Renal pelvis (tissue), 12 donors: ENCODE data around the gene MYOZ1. TPM values are rescaled to one million over a fixed set of nuclear protein-coding genes. Genes with fewer than 3 reads are reported as not detected.
"Not testable (repeated sequence)": the region's sequence is repeated elsewhere in the genome, so short reads cannot be mapped to it uniquely, and the experiment has no call there.

Experiments used
- DNase-seq: peaks from one replicate; pipeline ENCODE4 v3.0.0-alpha.2; 2013
- long read RNA-seq, 16 experiments: transcript quantifications; one replicate each; lab custom pipeline, GENCODE V29; 2026
- polyA plus RNA-seq, 3 donors: library from polyadenylated mRNA; unstranded; fragments of 120-200 nt; gene quantifications; one replicate each; pipeline ENCODE4 v1.2.1, GENCODE V29; 2013; ENCODE audit not compliant: insufficient read length in 3 of 3

The MYOZ1 gene, protein sequence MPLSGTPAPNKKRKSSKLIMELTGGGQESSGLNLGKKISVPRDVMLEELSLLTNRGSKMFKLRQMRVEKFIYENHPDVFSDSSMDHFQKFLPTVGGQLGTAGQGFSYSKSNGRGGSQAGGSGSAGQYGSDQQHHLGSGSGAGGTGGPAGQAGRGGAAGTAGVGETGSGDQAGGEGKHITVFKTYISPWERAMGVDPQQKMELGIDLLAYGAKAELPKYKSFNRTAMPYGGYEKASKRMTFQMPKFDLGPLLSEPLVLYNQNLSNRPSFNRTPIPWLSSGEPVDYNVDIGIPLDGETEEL
- polyA plus RNA-seq: 1 to 10 TPM; 4.6 to 6.0 (median 6.0) TPM
- long read RNA-seq, donor 1, partial matches to known transcripts: 0 of 3 reads
- long read RNA-seq, donor 1, other reads (novel, unspliced or antisense): 0 of 3 reads
- long read RNA-seq, donor 2, partial matches to known transcripts: 0 of 3 reads
- long read RNA-seq, donor 2, other reads (novel, unspliced or antisense): 0 of 3 reads
- long read RNA-seq, donor 3, partial matches to known transcripts: 0 of 1 reads
- long read RNA-seq, donor 3, other reads (novel, unspliced or antisense): 0 of 1 reads
- long read RNA-seq, donor 4: 0 reads
- long read RNA-seq, donor 5, partial matches to known transcripts: 0 of 1 reads
- long read RNA-seq, donor 5, other reads (novel, unspliced or antisense): 0 of 1 reads
- long read RNA-seq, donor 6, partial matches to known transcripts: 0 of 1 reads
- long read RNA-seq, donor 6, other reads (novel, unspliced or antisense): 0 of 1 reads
- long read RNA-seq, donor 7: 0 reads
- long read RNA-seq, donor 8: 0 reads
- long read RNA-seq, donor 9, partial matches to known transcripts: 0 of 1 reads
- long read RNA-seq, donor 9, other reads (novel, unspliced or antisense): 0 of 1 reads
- long read RNA-seq, donor 10, partial matches to known transcripts: 0 of 2 reads
- long read RNA-seq, donor 10, other reads (novel, unspliced or antisense): 0 of 2 reads
- long read RNA-seq, donor 11, partial matches to known transcripts: 0 of 2 reads
- long read RNA-seq, donor 11, other reads (novel, unspliced or antisense): 0 of 2 reads
- long read RNA-seq, donor 12, partial matches to known transcripts: 0 of 1 reads
- long read RNA-seq, donor 12, other reads (novel, unspliced or antisense): 0 of 1 reads
- long read RNA-seq, donor 13, partial matches to known transcripts: 0 of 1 reads
- long read RNA-seq, donor 13, other reads (novel, unspliced or antisense): 0 of 1 reads
- long read RNA-seq, donor 14: 0 reads
- long read RNA-seq, donor 15: 0 reads
- long read RNA-seq, donor 16: 0 reads

DNA sequence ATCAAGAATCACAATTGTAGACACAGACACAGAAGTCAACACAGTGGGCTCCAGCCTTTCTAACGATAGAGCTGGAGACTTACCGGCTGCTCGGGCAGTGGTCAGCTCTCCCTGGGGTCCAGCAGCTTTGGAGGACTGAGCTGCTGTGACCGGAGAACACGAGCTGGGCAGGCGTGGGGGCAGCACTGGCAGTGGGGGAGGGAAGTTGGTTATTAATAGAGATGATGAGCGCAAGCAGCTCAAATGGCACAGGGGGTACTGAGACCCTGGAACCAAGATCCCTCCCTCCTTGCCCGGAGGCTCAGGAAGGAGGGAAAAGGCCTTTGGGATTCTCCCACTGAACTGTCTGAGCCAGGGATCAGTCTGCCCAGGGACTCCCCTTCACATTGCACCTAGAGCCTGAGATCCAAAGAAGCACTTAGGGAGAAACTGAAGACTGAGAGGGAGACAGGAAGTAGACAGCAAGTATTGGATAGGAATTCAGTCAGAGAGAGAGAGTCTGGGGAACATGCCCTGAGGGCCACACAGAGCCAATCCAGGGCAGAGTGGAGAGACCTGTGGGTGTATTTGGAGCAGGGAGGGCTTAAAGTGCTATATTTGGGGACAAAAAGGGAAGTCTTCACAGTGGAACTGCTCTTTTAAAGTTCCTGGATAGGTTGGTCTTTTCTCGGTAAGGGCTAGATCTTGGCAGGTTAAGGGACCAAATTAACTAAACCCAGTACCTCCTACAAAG is at the start of gene MYOZ1:
TSS of gene MYOZ1 (minus strand) at position 147 of the 733 bp plus-strand sequence. CDS start 1,457 bp downstream, outside the sequence.
- DNase-seq: no peak

DNA sequence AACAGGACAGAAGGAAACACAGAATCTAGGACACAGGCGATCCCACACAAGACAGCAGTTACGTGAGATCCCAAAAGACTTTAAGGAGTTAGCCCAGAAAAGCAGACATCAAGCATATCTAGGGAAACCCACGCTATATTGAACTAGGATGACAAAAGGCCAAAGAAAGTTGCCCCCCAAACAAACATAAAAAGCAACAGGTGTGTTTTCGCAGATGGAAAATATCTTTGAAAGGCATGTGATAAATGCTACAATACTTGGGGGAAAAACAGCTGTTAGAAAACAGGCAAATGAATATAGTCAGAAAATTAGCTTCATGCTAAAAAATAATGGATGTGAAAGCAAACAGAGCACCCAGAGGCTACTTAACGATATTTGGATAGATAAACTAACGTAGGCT is 49.5 kb upstream of the MYOZ1 start:
- not testable (repeated sequence) for DNase-seq

DNA sequence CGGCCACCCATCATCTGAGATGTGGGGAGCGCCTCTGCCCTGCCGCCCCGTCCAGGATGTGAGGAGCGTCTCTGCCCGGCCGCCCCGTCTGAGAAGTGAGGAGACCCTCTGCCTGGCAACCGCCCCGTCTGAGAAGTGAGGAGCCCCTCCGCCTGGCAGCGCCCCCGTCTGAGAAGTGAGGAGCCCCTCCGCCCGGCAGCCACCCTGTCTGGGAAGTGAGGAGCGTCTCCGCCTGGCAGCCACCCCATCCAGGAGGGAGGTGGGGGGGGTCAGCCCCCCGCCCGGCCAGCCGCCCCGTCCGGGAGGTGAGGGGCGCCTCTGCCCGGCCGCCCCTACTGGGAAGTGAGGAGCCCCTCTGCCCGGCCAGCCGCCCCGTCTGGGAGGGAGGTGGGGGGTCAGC is 48.3 kb upstream of the MYOZ1 start:
- DNase-seq: not testable (repeated sequence)

DNA sequence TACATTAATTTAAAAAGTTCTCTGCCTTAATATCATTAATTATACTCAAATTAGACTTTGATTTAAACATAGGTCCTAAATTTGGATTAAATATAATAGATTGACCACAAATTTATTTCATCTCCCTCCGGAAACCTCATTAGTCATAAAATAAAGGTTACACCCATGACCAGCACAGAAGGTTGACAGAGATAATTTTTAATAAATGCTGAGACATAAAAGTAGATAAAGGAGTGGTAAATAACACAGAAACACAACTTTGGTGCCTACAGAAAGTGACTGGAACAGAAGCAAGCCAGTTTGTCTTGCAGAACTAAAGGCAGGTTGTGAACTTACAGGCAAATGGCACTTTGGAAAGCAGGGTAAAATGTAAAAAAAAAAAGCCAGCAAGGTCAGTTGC is 46.4 kb upstream of the MYOZ1 start:
- DNase-seq: not testable (repeated sequence)

DNA sequence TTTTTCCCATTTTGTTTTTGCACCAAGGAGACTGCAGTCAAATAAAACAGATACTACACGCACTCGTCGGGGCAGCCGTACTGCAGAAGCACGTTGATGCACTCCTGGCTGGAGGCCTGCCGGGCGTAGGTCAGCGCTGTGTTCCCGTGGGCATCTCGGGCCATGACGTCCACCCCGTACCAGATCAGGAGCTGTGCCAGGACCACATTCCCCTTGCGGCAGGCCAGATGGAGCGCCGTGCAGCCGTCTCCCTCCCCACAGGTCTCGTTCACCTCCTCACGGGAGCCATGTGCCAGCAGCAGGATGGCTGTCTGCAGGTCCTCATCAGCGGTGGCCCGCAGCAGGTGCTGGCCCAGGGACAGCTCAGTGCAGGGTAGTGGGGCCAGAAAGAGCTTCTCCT is 33.3 kb upstream of the MYOZ1 start:
- DNase-seq: not testable (repeated sequence)

DNA sequence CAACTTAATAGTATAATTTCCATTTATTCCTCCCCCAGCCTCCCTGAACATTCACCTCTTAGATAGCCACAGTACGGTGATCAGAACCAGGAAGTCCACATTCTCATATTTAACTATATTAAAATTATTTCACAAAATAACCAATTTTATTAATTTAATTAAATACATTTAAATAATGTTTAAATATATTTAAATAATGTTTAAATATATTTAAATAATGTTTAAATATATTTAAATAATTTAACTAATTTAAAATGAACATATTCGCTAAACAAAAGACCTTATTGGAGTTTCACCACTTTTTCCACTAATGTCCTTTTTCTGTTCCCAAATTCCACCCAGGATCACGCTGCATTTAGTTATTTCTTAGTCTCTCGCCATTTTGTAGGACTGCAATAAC is 27.1 kb upstream of the MYOZ1 start:
- DNase-seq: not testable (repeated sequence)

DNA sequence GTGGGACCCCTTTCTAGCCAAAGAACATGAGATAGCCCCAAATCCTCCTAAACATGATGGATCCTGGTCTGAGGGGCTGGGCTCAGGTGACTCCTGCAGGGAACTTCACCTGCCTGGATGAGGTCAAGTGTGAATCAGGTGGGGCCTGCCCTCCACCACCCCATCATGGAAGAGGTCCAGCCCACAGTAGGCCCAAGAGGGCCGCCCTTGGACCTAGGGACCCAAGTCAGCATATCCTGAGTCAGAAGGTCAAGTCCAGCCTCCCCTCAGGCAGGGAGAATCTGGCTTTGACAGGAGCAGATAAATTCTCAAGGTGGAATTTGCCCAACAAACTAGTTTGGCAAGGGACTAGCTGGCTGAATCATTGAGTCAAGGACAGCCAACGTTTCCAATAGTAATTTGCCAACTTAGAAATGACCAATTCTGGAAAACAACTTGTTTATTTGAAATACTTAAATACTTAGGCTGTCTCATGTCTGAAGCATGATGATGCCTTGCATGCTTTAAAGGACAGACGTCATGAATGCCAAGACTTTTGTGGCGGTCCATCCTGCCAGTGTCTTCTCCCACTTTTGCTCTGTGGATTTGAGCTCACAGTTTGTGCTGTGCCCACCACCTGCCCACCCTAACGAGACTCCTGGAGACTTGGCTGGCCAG is 25.0 kb upstream of the MYOZ1 start:
- not testable (repeated sequence) for DNase-seq

DNA sequence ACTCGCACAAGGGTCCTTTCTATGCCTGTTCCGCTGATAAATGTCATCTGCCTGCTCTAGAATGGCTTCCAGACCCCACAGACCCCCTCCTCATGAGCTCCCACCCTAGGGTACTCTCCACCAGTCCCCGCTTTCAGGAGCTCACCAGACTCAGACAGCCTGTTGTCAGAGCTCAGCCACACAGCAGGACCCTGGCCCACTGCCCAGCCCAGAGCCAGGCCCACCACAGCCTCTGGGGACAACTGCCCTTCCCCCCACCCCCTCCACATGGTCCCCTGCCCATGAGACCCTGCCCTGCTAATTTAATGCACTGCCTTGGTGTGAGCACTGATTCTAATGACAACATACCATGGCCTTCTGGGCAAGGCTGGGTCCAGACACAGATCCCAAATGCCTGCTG is 24.3 kb upstream of the MYOZ1 start:
- DNase-seq: not testable (repeated sequence)

DNA sequence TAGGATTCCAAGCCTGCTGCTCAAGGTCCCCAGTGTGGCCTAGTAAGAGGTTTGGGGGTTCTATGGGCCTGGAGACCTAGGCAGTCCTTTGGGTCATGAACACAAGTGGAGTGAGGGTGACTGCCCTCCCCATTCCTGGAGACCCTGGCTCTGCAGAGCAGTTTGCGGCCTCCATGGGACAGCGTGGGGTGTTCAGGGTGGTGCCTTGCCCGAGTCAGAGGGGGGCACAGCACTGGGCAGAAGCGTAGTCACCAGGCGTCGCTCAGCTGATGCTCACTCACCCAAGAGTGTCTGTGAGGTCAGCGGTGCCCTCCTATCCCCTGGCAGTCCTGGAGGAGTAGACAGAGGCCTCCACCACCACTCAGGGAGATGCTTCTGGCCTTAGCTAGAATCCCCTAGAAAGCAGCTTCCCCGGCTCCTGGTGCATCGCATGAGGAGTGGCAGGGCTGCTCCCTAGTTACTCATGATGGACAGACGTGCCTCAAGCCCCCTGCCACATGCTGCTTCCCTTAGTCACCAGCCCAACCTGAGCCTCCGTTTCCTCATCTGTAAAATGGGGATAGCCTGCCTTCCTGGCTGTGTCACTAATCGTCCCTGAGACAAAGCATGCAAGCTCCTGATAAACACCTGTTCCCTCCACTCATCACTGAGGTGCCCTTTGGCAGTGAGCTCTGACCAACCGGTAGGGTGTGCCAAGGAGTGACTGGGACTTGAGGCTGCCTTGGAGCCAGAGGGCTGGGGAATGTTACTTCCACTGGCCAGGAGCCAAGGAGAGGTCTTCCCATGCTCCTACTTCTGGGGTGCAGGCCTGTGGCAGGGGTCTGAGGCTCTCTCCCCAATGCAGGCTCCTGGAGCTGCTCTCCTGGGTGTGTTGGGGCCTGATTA is 23.1 kb upstream of the MYOZ1 start:
- DNase-seq: not testable (repeated sequence)

DNA sequence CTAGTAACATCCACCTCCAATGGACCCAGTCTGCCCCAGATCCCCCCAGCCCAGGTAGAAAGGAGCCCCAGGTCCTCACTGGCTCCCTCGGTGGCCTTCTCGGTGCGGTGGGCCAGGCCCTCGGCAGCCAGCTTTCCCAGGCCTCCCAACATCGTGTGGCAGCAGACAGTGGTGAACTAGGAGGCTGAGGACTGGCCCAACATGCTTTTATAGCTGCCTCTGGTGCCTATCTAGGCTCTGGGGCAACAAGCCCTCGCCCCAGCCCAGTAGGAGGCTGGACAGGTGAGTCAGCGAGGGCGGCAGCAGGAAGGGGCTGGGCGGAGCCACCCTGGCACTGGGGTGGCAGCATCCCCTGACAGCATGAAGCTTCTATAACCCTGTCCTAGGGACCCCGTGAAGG is 22.3 kb upstream of the MYOZ1 start:
- not testable (repeated sequence) for DNase-seq

DNA sequence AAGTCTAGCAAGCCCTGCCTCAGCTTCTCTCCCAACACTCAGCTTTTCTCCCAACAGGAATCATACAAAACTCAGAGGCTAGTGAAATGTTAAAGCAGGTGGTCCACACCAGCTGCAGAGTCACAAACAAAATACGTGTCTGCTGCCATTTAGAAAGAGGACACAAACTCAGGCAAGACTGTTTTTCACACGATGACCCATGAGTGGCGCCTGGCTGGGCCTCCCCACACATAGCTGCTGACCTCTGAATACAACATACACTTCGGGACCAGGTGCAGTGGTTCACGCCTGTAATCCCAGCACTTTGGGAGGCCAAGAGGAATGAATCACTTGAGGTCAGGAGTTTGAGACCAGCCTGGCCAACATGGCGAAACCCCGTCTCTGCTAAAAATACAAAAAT is 21.4 kb upstream of the MYOZ1 start:
- not testable (repeated sequence) for DNase-seq

DNA sequence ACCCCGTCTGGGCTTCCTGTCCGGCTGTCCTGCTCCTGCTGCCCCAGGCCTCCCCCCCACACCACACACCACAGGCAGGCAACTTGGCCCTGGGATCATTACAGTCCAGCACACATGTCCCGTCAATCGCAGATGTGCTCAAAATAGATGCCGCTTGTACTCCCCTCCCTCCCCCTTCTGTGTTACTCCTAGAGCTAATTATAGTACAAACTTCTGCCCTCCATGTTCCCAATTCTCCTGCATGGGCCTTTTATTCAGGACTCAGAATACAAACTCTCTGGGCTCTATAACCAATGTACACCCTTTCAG is 14.7 kb upstream of the MYOZ1 start, which contains the start of gene SYNPO2L:
TSS of gene SYNPO2L (minus strand) at position 40 of the 309 bp plus-strand sequence. CDS start 107 bp downstream, outside the sequence.
- DNase-seq: no peak

DNA sequence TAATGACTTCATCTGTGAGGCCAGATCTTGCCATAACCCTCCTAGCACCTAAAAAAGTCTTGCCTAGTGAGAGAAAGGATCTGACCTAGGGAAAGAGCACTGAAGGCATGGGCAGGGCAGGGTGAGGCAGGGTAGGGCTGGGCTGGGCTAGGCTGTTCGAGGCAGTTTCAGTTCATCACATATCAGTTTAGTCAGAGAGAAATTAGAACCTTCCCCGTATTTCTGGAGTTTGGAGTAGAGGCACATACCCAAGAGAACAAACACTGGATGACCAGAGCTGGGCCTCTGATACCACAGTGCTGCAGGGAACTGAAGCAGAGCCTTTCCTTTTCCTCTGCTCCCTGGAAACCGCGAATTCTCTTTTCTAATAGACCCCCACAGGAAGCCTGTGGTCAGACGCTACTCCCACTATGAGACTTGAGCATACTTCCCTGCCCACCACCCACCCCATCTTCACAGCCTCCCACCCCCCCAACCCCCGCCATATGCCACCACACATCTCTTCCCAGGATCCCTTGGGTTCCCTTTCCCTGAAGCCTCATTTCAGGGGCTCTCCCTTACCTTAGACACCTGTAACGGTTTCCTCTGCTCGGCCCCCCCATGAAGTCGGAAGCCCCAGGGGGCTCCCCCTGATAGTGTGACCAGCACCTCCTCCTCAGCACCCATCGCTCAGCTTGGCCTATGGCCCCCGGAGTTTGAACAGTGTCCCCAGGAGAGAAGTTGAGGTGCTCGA is 14.1 kb upstream of the MYOZ1 start:
- no peak for DNase-seq

DNA sequence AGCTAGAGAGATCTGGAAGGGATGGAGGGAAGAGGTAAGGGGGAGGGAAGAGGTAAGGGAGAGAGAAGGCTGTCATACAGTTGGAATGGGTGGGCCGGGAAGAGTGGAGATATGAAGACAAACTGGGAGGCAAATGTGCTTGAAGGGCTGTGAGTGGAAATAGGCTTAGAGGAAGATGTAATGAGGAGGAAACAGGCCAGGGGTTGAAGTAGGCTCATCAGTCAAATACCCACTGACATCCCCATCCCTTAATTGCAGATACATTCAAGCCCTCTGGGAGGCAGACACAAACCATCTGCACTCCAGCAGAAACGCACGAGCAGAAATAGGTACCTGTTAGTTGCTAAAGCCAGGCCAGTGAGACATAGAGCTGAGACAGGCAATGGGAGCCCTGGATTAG is 12.4 kb upstream of the MYOZ1 start:
- DNase-seq: no peak

DNA sequence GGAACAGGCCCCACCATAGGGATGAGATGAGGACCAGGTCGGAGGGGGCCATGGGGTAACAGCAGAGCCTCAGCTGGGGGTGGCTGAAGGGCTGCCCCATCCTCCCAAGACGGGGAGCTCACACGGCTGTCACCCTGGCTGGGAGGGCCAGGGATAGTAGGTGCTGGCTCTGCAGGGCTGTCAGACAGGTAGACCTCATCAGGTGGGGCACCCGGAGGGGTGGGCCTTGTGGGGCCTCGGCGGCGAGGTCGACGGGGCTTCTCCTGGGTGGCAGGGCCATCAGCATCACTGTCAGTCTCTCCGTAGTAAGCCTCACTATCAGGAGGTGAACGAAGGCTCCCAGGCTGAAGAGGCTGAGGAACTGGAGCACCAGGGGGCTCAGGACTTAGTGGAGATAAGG is 11.9 kb upstream of the MYOZ1 start:
- DNase-seq: no peak

DNA sequence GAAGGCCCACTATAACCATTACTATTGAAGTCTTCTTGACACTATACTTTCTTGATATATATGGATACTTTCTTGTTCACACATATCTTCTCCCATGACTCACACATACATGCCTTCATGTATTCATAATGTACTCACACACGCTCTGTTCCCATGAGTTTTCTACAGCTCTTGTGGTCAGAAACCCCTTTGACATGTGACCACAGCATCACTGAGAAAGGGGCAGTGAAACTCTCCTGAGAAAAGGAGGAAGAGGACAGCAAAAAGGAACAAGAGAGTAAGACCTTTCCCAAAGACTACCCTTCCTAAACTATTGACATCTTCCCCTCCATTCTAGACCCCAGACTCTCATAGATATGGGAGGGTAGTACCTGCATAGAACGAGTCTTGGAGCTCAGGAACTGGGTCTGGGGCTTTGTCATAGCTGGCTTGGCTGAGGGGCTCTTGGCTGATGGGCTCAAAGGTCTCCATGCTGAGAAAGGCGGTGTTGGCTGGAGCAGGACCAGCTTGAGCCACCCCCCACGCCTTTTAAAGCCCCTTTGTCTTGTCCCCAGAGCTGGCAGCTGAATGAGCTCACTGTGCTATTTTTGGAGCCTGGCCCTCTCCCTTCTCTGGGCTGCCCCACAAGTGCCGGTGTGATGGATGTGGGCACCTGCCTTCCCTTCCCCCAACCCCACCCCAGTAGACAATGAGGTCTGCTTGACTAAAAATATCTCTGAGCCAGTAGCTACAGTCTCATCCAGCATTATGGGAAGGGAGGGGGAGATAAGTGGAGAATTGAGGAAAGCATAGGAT is 9.5 kb upstream of the MYOZ1 start:
- no peak for DNase-seq

DNA sequence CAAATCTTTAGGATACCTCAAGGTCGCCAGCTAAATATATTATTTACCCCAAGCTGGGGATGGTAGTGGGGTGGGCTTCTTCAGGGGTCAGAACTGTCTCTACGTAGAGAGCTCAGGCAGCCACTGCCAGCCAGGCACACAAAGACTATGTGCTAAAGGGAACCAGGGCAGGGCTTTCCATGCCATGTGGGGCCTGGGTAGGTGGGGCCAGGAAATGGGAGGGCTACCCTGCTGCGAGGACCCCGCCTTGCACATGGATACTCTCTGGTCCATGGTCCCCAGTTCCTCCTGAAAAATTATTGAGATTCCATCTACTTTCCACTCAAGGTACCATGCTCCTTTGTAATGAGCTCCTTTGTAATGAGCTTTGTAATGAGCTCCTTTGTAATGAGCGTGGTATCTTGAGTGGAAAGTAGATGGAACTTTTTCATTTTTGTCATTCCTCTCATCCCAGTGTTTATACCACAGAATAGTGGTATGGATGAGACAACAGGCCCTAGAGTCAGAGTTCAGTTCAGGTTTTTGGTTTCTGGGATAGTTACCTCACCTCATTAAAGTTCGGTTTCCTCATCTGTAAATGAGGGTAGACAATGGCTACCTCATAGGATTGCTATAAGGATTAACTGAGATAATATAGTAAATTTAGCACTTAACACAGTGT is 8.7 kb upstream of the MYOZ1 start:
- no peak for DNase-seq
